ENCODE measurements around the gene TPD52L1.

- TF ChIP-seq USF2 (IDR thresholded peaks at IDR 0.05; ENCODE audit: borderline replicate concordance, low read depth, low read length) (no peak), CTCF (IDR thresholded peaks at IDR 0.05 in 2 of 3, conservative IDR thresholded peaks at IDR 0.05 in 1 of 3; ENCODE audit: control insufficient read depth in 2 of 3, extremely low read depth in 1 of 3, insufficient read depth in 1 of 3, low read depth in 3 of 3, low read length in 3 of 3) (no peak)
Observed at GRCh38 chr6:125304970-125305660, 151.5 kb downstream of the TPD52L1 start.

All from GM12878 (cell line).